NK-92 treated with Interleukin-12 subunit alpha and Interleukin-12 subunit beta, amount 100 ng/mL, for 24 hours (cell line): ENCODE data around the gene OGA.

Experiments used
- DNase-seq: peaks from one replicate; lab custom pipeline; 2025; lab: John Stamatoyannopoulos, UW

The OGA gene

DNA sequence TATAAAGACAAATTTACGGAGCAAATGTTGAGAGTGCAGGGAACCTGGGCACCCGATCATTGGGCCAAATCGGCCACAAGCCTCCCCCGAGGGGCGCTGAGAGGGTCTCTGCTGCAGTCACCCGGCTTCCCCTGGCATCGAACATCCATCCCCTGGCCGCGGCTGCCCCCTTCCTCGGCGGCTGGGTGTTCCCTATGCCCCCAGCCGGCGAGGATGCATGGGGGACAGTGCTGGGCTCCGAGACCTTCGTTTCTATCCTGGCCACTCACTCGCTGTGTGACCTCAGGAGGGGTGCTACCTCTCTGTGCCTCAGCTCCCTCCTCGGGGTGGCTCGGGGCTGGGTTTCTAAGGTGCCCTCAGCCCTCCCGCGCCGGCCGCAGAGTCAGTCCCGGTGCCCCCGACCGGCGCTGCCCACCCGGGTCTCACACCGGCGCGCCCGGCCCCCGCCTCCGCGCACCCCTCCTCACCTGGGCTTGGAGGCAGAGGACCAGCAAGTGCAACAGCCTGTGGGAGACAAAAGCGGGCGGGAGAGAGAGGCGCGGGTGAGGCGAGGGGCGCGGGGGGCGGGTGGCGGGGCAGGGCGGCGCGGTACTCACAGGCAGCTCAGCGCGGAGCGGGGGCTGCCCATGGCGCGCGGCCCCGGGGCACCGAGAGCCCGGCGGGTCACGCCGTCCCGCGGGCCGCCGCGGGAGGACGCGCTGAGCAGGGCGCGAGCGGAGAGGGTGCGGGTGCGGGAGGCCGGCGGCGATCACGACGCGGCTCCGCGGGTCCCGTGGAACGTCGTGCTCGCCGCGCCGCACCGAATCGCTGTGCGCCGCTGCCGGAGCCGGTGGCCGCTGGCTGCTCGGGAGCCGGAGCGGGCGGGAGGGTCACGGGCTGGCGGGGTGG is 42.7 kb downstream of the OGA start, which contains the start of gene FGF8:
FGF8 (minus strand) TSS at position 842 of the 888 bp plus-strand sequence; CDS start at position 628, 214 bp downstream.
- no peak for DNase-seq

DNA sequence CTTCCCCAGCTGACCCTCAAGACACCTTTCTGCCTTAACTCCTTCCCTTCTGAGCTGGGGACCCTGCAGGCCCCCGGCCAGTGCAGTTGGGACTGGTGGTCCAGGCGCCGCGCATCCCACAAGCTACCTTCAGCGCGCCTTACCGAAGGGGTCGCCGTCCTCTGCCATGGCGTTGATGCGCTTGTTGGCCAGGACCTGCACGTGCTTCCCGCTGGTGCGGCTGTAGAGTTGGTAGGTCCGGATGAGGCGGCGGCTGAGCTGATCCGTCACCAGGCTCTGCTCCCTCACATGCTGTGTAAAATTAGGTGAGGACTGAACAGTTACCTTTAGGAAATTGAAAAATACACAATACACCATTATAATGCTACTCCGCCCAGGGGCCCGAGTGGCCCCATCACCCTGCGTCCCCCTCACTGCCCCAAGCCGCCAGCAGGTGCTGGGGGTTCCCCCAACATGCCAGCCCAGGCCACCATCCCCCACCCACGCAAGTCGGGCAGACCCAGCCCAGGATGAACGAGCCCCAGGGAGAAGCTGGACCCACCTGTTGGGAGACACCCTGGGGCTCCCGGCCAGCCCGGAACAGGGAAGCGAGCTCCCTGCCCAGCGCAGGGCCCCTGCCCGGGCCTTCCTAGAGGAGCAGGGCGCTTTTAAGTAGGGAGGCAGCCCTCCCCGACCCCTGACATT is 43.5 kb downstream of the OGA start:
- no peak for DNase-seq

DNA sequence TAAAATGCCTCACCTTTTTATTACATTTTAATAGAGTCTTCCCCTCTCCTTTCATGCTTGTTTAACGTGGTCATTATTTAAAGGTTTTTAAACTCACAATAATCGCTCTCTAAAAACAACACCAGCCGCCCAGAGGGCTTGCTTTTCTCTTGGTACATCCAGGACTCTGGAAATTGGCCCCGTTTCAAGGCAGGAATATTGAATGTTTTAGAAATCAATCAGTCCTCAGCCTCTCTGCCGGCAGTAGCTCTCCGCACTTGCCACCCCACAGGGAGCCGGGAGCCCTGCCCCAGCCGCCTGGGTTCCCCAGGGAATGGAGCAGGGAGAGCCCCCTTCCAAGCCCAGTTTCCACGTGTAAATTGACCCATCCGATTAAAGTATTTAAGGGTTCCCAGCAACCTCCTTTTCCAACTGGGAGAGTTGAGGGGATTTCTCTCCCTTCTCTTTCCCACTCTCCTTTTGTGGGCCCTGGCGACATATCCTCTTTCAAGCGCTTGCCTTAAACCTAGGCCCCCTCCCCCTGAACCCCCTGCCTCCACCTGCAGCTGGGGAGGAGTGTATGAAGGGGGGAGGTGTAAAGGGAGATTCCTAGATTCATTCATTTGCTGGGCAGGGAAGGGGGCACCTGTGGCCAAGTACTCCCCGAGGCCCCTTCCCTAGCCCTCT is 44.2 kb downstream of the OGA start:
- DNase-seq, result no peak

DNA sequence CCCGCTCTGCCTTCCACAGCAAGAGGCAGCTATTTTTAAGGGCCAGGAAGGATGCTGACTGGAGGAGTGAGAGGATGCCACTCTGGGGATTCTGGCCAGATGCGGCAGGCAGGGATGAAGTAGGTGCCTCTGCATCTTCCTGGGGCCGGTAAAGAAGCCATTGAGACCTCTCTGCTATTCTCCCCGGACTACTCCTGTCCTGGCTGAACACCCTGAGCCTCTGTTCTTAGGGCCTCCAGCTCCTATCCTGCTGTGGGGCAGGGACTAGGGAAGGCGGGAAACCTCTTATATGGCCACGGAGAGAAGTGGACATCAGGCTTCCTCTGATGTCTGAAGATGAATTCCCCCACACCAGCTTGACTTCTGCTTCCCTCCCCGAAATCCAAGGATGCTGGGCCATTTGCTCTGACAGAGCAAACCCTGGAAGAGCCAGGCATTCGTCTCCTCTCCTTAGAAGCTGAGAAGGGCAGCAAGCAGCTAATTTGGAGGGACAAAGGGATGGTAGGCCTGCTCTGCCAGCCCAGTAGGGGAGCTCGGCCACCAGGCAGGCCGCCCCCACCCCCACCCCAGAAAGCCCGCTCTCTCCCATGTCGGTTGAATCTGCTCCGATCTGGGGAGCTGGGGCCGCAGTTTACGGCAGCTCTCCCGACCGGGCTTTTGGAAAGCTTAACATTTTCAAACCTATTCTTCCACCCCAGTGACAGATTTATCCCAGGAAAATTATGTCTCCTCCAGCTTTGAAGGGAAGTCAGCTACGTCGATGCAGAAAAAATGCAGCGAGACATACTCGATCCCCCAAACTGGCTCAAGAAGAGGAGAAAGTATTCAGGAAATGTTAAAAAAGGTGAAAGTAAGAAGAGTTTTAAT is 45.1 kb downstream of the OGA start:
- DNase-seq, result no peak

DNA sequence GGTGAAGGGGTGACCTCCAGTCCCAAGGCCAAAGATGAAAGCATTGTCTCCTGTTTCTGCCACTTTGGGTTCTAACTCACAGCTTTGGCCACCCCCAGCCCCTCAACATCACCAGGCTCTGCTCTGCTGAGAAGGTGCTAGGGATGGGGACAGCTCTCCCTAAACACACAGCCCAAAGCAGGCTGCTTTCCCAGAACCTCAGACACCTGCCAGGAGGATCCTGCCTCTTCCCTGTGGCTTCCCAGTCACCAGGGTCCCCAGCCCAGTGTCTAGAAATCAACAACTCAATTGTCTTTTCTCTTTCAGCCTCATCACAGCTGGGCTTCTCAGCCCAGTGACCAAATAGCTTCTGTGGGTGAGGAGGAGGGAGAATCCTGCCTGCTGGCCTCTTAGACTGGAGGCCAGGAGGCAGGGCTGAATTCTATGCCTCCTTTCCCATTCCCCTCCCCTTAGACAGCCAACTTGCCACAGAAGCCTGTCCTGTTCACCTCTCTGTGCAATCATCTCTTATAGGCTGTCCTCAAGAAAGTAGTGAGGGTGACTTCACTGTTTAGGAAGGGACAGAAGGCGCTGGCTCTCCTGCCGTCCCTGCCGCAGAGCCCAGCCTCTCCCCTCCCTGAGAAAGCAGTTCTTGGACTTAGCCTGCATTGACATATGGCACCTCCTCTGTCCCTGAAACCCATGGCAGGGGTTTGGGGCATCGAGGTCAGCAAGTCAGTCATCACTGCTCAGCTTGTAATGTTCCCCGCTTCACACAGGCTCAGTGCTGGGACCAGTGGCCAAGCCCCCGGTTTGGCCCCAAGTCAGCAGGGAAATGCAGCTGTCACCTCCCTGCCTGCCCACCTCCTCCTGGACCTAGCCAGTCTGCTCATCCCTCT is 46.0 kb downstream of the OGA start:
- DNase-seq, result no peak

DNA sequence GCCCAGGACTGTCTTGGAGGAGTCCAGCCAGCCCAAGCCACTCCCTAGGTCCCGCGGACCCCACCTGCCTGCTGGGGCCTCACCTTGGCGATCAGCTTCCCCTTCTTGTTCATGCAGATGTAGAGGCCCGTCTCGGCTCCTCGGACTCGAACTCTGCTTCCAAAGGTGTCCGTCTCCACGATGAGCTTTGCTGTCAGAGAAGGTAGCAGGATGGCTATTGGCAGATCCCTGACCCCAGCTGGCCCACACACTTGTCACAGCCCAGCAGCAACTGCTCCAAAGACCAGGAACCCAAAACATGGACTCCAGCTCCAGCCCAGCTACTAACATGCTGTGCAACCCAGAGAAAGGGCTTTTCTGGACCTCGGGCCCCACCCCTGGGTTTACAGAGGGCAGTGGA is 46.9 kb downstream of the OGA start:
- no peak for DNase-seq

DNA sequence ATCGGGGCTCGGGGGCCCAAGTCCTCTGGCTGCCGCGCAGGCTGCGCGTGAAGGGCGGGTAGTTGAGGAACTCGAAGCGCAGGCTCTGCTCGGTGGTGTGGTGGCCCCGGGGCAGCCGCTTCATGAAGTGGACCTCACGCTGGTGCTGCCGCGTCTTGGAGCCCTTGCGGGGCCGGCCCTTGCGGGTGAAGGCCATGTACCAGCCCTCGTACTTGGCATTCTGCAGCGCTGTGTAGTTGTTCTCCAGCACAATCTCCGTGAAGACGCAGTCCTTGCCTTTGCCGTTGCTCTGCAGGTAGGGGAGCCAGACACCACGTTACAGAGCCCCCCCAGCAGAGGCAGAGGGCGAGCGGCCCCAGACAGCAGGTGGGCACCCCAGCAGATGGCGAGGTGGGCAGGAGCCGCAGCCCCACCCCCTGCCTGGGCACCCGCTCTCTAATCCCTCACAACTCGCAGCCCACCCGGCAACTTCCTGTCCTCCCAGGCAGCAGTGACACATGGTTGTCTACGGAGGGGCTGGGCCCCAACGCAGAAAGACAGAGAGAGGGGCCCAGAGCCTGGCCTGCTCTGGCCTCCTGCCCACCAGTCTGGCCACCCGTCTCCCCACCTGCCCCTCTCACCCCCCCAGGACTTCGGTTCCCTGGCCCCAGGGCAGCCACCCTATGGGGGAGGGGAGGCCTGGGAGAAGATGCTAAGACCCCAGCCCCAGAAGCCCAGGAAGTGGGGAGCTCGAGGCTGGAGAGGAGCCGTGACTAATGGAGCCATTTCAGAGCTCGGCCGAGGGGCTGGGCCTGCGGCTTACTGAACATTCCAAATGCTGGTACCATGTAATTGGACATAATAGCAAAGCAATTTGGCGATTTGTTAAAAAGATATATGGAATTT is 47.7 kb downstream of the OGA start:
- DNase-seq, result no peak

DNA sequence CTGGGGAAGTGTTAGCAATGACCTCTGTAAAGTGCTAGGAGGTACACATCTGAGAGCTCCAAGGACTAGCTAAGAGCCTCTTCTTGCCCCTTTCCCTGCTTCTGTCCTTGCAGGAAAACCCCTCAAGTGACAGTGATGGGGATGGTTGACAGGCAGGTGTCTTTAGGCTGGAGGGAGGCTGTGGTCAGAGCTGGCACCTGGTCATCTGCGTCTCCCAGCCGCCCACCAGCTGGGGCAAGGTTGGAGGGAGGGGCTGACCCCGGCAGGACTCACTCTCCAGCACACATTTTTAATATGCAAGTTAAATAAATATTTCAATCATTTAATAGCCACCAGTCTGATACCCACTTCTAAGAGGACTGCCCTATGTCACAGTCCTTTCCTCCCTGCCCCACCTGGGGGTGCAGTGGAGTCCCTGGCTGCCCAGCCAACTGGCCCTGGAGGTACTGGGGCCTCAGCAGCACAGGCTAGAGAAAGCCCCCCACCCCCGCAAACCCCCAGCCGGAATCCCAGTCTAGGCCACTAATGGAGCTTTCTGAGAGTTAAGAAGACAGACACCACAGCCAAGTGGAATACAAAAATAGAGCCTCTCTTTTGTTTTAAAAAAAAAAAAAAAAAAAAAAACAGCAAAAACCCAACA is 48.6 kb downstream of the OGA start:
- DNase-seq, result no peak

DNA sequence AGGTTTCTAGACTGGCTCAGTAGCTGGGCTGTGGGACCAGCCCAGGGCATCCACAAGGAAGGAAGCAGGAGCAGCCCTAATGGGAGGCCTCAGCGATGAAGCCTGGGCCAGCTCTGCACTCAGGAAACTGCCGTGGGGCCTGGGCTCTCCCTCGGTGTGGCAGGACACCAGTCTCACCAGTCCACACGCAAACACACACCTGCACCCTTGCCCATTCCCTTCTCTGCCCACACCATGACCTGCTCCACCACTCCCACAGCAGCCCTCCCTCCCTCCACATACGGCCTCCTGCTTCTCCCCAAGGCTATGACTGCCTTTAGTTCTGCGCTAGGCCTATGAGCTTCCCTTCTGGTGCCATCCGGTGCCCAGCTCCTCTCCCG is 49.5 kb downstream of the OGA start:
- DNase-seq, result no peak

DNA sequence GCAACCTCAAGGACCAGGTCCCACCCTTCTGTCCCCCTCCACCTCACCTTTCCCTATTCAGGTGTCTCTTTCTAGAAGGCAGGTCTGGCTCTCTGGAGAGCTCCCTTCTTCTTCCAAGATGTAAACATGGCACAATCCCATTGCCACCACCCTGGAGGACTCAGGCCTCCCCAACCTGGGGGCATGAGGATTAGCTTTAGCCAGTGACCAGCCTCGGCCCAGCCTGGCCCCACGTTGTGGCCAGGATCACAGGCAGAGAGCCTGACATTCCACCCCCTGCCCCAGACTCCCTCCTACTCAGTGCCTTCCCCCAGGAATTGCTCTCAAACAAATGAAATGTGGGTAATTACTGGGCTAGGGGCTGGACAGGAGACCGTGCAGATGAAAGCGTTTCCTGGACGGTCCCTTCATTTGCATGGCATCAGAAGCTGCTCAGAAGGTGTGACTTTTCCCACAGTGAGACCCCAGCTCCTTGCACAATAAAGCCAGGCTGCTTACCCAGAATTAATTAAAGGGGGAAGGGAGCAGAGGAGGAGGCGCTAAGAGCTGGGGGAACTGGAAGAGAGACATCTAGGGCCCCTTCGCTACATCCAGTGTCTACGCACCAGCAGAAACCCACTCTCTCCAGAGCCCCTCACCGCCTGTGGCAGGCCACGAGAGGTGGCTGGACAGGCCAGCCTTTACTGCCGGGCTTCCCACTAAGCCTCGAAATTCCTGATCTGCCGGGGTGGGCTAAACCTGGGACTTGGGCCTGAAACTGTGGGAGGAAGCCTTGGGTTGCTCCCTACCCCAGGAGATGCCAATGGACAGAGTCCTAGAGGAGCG is 50.1 kb downstream of the OGA start:
- DNase-seq, result no peak

DNA sequence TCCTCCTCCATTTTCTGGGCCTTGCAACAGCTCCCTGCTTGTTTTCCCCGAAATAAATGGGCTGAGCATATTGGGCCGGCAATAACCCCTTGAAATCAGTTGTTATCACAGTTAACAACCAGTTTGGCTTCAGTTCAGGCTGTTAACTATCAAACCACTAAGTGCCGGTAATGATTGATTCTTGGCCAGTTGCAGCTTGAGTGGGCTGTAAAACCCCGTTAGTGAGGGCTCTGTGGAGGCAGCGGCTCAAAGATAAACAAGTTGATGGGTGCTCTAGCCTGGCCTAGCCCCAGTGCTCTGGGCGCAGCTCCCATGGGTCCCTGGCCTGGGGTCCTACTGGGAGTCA is 50.7 kb downstream of the OGA start:
- DNase-seq, result no peak

DNA sequence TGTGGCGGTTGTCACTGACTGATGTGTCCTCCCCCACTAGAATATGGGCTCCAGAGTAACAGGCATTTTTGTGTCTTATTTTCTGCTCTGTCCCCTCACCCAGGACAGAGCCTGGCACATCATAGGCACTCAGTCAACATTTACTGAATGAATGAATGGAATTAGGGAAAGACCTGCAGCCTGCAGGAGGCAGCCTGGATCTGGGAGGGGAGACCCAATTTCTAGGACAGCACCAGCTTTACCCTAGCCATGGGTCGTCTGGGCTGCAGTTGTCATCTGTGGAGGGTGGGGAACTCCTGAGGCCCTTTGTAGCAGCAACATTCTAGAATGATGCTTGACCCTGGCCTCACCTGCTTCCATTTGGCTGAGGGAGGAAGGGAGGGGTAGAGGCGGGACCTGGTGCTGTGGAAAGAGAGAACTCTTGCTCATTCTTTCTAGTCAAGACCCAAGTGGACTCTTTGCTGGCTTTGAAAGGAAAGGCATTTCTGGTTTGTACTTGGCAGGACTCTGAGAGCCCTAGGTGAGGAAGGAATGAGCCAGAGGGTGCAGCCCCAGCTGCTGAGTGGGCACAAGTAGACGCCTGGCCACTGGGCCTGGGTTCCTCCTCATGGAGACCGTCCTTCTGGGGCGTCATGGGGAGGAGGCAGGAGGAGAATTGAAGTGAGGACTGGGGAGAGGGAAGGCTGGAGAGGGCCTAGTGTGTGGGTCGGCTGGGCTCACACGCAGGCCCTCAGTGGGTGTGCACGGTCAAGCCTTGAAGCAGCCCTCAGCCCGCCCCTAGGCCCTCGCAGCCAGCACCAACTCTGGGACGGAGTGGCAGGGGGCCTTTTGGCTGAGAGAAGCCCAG is 51.3 kb downstream of the OGA start:
- DNase-seq, result no peak

DNA sequence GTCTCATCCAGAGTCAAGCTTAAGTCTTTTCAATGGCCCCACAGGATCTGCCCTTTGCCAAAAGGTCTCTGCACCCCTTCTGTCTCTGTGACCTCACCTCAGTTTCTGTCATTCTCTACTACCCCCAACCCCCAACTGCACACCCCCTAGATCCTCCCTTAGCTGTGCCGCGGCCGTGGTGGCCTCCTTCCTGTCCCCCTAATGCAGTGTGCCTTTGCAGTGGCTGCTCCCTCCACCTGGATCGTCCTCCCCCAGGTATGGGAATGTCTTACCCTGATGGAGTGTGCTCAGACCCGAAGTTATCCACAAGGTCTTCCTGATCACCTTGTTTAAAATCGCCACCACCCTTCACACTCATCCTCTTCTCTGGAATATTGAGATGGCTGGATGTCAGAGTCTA is 51.9 kb downstream of the OGA start:
- DNase-seq, result no peak

DNA sequence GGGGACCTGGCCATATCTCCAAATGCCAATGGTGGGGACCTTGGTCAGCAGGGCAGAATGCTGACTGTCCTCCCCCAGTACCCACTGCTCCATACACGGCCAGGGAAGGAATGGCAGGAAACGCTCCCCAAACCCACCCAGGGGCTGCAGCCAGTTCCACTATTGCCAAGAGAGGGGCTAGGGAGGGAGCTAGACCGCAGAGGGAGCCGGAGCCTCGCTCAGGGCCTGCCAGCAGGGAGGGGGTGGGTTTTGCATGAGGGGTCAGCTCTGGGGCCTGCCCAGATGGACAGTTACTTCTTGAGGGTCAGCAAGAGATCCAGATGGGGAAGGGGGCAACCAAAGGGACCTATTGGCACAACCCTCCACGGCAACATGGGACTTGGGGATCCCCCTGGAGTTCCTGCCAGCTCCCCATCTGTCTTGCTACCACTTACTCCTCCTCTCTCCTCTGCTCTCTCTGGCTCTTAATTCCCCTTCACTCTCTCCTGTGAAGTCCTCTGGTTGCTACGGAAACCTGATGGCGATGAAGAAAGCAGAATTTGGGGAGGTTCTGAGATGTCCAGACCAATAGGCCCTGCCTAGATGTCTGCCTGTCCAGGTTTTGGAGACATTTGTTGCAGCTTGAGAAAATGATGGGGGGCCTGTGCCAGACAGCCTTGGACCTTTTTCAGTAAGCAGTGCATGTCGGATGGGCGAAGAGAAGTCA is 55.0 kb downstream of the OGA start:
- no peak for DNase-seq

DNA sequence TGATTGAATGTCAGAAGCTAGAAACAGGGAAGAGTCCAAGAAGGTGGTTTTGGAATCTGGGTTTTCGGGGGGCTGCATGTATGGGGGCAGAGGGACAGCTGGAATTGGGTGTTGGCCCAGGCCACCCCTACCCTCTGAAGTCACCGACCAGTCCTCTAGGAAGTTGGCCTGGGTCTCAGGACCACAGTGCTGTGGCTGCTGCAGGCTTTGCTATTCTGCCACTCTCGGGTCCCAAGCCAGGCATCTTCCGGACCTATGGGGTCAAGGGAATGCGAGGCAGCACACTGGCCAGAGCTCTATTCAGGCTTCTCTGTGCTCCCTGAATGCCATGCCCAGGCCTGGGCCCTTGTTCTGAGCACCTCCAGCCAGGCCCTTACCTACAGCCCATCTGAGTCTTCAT is 55.5 kb downstream of the OGA start:
- no peak for DNase-seq

DNA sequence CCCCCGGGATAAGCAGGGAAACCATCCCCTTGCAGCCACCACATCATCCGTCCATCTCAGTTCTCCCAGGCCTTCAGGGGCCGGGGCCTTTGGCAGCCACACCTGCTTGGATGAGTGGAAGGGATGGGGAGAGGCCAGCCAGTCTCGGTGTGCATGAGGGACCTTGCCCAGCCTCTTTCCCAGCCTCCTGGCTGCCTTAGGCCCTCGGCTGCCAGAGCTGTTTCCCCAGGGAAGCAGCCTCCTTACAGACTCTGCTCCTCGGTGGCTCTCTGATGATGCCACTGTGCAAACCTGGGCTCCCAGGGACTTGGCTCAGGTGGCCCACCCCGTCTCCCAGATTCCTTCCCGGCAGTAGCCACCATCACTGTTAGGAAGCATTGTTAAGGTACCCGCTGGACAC is 57.0 kb downstream of the OGA start:
- DNase-seq, result no peak

DNA sequence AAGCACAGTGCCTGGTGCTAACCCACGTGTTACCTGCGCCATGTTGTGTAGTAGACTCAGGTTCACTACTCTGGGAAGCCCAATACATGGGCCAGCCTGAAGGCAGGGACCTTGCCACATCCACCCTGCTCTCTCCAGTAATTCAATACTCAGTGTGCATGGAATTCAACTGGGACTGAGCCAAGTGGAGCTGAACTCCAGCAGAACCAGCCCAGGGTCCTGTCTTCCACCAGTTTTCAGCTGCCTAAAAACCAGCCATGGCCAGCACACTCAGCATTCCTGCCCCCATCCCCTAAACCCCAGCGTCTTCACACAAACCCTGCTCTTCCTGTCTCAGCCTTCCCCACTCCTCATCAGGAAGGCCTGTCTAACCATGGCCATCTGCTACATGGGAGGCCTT is 57.7 kb downstream of the OGA start:
- DNase-seq, result no peak
